Activated B cell treated with CpG ODN at 0.5 μM for 24 hours (primary cell): Measurements from ENCODE around the gene ELK4. TPM values are rescaled to one million over a fixed set of nuclear protein-coding genes. Genes with fewer than 3 reads are reported as not detected.

Experiments
- ATAC-seq: fragments of 200-7000 bp; cut with Tn5 transposase; one replicate; pipeline ENCODE4 v1.10.0; 2021; ENCODE audit warnings: low read depth, mild to moderate bottlenecking, moderate library complexity
- CTCF ChIA-PET: fragments of 350-600 bp; sonication (Branson Sonifier 250); formaldehyde crosslinking; loops from one replicate; lab custom pipeline; 2021; ENCODE audit warnings: antibody characterized with exemption; lab: Charles Lee
- POLR2A ChIA-PET: fragments of 350-600 bp; sonication (Branson Sonifier 250); formaldehyde crosslinking; loops from one replicate; lab custom pipeline; 2021; ENCODE audit warnings: antibody characterized with exemption; lab: Charles Lee
- DNase-seq: peaks from one replicate; pipeline ENCODE4 v3.0.0; 2022
- H3K27ac Mint-ChIP-seq: one replicate; pipeline ENCODE4 v1.8.0; 2020; ENCODE audit warnings: mixed read lengths
- H3K27me3 Mint-ChIP-seq: one replicate; pipeline ENCODE4 v1.8.0; 2021; ENCODE audit warnings: mixed read lengths
- H3K36me3 Mint-ChIP-seq: one replicate; pipeline ENCODE4 v1.8.0; 2021; ENCODE audit warnings: low read depth, mixed read lengths
- H3K4me1 Mint-ChIP-seq: one replicate; pipeline ENCODE4 v1.8.0; 2021; ENCODE audit warnings: mixed read lengths
- H3K4me3 Mint-ChIP-seq: one replicate; pipeline ENCODE4 v1.8.0; 2020; ENCODE audit warnings: mild to moderate bottlenecking, mixed read lengths
- H3K9me3 Mint-ChIP-seq: one replicate; pipeline ENCODE4 v1.8.0; 2020; ENCODE audit warnings: mixed read lengths
- intact Hi-C: fragments of 100-400 bp; cut with micrococcal nuclease; formaldehyde crosslinking; loops from one replicate; pipeline ENCODE4 v1.15.1; 2024
- total RNA-seq: library from RNA; stranded (reverse); gene quantifications from 2 replicates; pipeline ENCODE4 v1.2.3, GENCODE V29; 2022
- TF ChIP-seq, protein P1 (sequence below): fragments of 200-600 bp; IDR thresholded peaks from one replicate; pipeline ENCODE4 v1.8.0; 2022; ENCODE audit warnings: antibody characterized with exemption, mild to moderate bottlenecking

ELK4 gene
- total RNA-seq, 1 donor from 2014 or later: 141 TPM

DNA sequence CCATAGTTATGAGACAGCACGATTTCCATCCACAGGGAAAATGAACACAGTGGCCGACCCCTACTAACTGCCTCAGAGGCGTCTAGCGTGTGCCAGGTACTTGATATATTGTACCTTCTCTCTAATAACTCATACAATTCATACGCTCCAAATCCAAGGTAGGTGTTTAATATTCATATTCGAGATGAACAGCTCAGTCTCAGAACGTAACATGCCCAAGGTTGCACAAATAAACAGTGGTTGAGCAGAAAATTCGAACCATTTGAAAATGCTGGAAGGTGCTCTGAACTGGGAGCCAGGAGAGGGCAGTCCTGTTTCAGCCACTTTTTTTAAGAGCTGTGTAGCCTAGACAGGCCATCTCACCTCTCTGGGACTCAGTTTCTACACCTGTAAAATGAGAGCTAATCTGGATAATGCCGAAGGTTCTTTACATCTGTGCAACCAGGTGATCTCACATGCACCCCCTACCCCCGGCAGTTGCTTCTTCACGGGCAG lies 40.6 kb upstream of the ELK4 start:
- H3K27me3 Mint-ChIP-seq: no peaks in the 10 kb centered on the region
- ATAC-seq: no peak
- DNase-seq: no peak
- H3K4me1 Mint-ChIP-seq: peaks cover 60% of the 10 kb centered on the region
- POLR2A ChIA-PET: no interaction called here
- TF ChIP-seq, protein P1, sequence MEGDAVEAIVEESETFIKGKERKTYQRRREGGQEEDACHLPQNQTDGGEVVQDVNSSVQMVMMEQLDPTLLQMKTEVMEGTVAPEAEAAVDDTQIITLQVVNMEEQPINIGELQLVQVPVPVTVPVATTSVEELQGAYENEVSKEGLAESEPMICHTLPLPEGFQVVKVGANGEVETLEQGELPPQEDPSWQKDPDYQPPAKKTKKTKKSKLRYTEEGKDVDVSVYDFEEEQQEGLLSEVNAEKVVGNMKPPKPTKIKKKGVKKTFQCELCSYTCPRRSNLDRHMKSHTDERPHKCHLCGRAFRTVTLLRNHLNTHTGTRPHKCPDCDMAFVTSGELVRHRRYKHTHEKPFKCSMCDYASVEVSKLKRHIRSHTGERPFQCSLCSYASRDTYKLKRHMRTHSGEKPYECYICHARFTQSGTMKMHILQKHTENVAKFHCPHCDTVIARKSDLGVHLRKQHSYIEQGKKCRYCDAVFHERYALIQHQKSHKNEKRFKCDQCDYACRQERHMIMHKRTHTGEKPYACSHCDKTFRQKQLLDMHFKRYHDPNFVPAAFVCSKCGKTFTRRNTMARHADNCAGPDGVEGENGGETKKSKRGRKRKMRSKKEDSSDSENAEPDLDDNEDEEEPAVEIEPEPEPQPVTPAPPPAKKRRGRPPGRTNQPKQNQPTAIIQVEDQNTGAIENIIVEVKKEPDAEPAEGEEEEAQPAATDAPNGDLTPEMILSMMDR: no peak
- no peak overlapping the region for H3K4me3 Mint-ChIP-seq
- CTCF ChIA-PET: interaction anchor here (1.0 kb wide), 1 partner anchor 80 kb away, joined by 3 read pairs; no protein-coding TSS in a partner anchor
- intact Hi-C loops: no loop called here
- H3K36me3 Mint-ChIP-seq: no peaks in the 10 kb centered on the region
- H3K9me3 Mint-ChIP-seq: no peaks in the 10 kb centered on the region
- H3K27ac Mint-ChIP-seq: peak overlapping the region; percentile 50

DNA sequence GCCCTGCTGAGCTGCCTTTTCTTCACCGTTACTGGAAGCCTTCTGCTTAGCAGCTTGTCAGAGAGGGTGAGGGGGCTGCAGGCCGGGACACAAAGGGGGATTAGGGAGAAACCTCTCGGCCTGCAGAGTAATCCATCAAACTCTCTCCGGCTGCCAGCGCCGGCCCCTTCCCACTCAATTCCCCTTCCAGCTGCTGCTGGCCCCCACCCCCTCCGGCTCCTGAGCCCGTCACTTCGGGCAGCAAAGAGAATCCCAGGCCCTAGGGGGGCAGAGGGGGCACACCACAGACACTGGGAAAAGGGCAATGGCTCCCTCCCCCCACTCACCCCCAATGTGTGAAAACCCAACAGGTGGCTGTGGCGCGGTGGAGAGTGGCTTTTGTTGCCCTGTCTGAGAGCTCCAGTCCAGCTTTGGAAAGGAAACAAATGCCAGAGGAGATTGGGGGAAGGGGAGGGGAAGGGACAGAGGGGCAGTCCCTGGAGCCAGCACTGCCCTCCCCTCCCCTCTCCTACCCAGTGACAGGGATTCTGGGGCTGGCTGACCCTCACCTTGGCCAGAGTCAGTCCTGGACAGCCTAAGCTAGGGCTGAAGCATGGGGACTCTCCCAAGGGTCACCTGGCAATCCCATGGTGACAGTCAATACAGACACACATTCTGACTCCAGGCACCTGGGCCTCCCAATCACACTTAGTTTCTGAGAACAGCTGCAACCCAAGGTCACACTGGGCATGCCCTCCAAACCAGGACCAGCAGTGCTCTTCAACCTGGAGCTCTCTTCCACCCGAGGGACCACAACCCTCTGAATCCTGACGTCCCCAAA lies 39.0 kb upstream of the ELK4 start:
- ATAC-seq: no peak
- POLR2A ChIA-PET: interaction anchor here (0.9 to 4.9 kb wide), 8 partner anchors 9 to 357 kb away, joined by 3 to 62 read pairs (median 23); partner anchors contain the start of genes ELK4, NUCKS1, RAB29 and SLC45A3
- CTCF ChIA-PET: interaction anchor here (0.6 to 18.8 kb wide), 5 partner anchors 12 to 306 kb away, joined by 3 to 628 read pairs (median 7); partner anchors contain the start of gene RAB29
- intact Hi-C loops: no loop called here
- Mint-ChIP-seq H3K36me3 (no peaks in the 10 kb centered on the region), H3K4me3 (peak overlapping the region; percentile 7), H3K4me1 (peaks cover 69% of the 10 kb centered on the region), H3K27me3 (no peaks in the 10 kb centered on the region), H3K9me3 (no peaks in the 10 kb centered on the region), H3K27ac (peak overlapping the region; percentile 65)
- DNase-seq: no peak
- TF ChIP-seq, protein P1: no peak

DNA sequence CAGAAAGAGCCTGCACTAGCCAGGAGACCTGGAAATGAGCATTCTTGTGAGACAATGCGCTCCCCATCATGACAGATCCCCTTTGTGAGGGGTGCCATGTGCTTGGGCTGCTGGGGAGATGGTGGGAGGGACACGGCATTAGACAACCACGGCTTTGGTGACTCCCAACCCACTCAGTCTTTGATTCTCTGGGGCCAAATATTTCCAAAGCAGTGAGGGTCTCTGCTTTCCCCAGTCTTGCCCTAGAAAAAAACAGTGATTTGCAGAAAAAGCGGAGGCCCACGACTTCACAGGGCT lies 38.3 kb upstream of the ELK4 start:
- TF ChIP-seq, protein P1: no peak
- ChIA-PET POLR2A (interaction anchor here (0.6 to 4.9 kb wide), 11 partner anchors 10 to 356 kb away, joined by 3 to 62 read pairs (median 18); partner anchors contain the start of genes ELK4, NUCKS1, RAB29 and SLC45A3), CTCF (interaction anchor here (2.1 to 18.8 kb wide), 5 partner anchors 8 to 105 kb away, joined by 7 to 628 read pairs (median 9); partner anchors contain the start of genes RAB29 and SLC45A3)
- no peaks in the 10 kb centered on the region for H3K36me3 Mint-ChIP-seq
- peak overlapping the region; percentile 93 for H3K27ac Mint-ChIP-seq
- no peak for DNase-seq
- no peaks in the 10 kb centered on the region for H3K27me3 Mint-ChIP-seq
- peaks cover 76% of the 10 kb centered on the region for H3K4me1 Mint-ChIP-seq
- intact Hi-C loops: no loop called here
- no peak for ATAC-seq
- H3K4me3 Mint-ChIP-seq: peak overlapping the region; percentile 80
- no peaks in the 10 kb centered on the region for H3K9me3 Mint-ChIP-seq

DNA sequence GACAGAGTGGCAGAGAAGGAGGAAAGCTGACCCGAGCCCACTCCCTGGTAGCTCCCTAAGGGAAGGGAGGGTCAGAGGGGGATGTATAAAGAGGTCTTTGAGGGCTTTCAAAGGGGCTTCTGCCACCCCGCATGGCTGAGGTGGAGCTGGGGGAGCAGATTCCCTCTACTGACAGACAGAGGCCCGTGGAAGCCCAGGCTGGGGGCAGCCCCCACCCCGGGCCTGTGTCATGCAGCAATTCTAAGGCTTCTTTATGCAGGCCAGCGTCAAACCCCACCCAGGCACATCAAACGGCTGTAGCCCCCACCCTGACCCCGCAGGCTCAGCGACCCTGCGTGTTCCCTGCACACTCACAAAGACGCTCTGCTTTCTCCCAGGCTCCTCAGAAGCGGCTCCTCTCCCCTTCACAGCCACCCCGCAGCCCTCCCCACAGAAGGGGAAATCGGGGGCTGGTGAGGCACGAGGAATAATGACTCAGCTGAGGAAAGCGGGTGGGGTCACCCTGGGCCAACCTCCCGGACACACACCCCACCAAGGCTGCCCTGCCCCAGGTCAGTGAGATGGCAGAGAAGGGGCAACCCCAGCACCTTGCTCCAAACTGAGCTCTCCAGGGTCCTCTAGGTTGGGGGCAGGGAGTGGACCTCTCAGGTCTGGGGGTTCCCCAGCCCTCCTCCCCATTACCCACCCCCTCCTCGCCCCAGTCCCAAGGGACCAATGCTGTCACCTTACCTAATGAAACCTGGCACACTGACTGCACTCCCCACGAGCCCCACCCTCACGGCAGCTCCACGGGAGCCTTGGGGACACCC lies 37.7 kb upstream of the ELK4 start:
- no peaks in the 10 kb centered on the region for H3K27me3 Mint-ChIP-seq
- DNase-seq (peak; percentile 65), ATAC-seq (peak; percentile 57)
- H3K4me3 Mint-ChIP-seq: peak overlapping the region; percentile 80
- H3K36me3 Mint-ChIP-seq: no peaks in the 10 kb centered on the region
- intact Hi-C loops: loop anchor here (1.0 to 10.0 kb wide), 7 partner anchors 10 to 1155 kb away; partner anchors contain the start of gene RAB29
- TF ChIP-seq, protein P1: no peak
- no peaks in the 10 kb centered on the region for H3K9me3 Mint-ChIP-seq
- H3K27ac Mint-ChIP-seq: peak overlapping the region; percentile 93
- ChIA-PET POLR2A (interaction anchor here (0.6 to 4.9 kb wide), 17 partner anchors 10 to 356 kb away, joined by 3 to 62 read pairs (median 5); partner anchors contain the start of genes ELK4, NUCKS1, RAB29 and SLC45A3), CTCF (interaction anchor here (1.4 to 18.8 kb wide), 9 partner anchors 8 to 308 kb away, joined by 4 to 628 read pairs (median 8); partner anchors contain the start of genes RAB29 and SLC45A3)
- H3K4me1 Mint-ChIP-seq: peaks cover 81% of the 10 kb centered on the region
